ENCODE data around the gene CASP6.
"Not testable (repeated sequence)": the region's sequence is repeated elsewhere in the genome, so short reads cannot be mapped to it uniquely, and the experiment has no call there.

The CASP6 gene

DNA sequence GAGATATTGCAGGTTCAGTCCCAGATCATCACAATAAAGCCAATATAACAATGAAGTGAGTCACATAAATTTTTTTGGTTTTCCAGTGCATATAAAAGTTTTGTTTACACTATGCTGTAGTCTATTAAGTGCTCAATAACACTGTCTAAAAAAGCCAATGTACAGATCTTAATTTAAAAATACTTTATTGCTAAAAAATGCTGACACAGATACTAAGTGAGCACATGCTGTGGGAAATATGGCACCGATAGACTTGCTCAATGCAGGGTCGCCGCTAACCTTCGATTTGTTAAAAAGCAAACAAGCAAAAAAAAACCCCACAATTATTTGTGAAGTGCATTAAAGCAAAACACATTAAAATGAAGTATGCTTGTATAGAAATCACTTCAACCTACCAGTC is 16.4 kb upstream of the CASP6 start:
- DNase-seq (ENCODE audit: low spot score): no peak

DNA sequence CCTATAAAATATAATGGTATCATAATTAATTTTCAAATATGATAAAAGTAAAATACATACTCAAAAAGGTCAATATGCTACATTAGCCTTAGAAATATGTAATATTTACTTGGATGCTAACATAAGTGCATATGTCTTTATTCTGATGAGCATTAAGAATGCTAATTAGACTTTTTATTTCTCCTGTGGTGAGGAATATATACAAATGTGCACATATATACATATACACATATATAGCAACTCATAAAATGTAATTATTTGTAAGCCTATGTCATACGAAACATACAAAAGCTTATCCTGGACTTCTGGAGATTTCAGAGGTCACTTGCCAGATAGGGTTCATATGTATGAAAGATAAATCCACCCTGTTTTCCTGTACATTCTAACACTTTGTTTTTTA is 15.5 kb upstream of the CASP6 start:
- DNase-seq (ENCODE audit: low spot score): no peak

DNA sequence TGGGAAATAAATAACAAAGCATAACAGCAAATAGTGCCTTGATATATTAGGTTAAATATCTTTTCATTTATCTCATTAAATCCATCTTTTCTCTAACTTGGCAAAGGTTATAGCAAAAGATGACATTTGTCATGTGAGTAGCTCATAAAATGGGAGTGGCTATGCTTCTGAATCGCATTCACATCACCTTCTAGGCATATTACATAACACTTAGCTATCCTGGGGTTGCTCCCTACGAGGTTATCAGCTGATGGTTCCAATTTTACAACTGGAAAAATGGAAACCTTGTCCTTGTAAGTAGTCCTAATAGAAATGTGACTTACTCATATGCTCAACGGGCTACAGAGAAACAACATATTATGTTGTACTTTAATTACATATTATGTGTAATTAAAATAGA is 10.3 kb upstream of the CASP6 start:
- DNase-seq (ENCODE audit: low spot score): no peak

DNA sequence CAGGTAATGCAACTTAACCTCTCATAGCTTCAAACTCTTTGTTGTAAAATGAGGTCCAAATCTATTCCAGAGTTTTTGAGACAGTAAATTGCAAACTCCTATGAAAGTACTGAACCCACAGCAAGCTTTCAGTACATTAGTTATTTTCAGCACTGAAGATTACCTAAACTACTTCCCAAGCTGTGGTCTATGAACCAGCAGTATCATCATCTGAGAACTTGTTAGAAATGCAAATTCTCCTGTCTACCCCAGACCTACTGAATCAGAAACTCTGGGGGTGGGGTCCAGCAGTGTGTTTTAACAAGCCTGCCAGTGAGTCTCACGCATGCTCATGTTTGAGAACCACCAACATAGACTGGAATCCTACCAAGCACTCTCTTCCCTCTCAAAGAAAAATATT is 5.7 kb upstream of the CASP6 start:
- no peak for DNase-seq (ENCODE audit: low spot score)

DNA sequence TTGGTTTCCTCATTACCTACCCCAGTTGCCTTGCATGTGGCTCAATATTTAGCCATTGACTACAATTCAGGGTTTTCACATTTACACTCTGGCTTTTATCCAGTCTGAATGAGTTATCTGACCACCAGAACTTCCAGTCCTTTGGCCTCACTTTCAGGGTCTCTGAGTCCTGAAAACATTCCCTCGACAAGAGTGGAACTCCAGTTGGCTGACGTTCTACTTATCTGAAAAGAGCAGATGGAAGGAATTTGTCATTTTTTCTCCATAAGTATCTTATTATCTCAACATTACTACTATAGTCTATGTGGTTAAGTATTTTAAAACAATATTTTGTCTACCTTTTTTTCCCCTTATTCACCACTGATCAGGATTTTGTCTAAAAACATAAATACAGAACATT is 5.2 kb upstream of the CASP6 start:
- DNase-seq (ENCODE audit: low spot score): no peak

DNA sequence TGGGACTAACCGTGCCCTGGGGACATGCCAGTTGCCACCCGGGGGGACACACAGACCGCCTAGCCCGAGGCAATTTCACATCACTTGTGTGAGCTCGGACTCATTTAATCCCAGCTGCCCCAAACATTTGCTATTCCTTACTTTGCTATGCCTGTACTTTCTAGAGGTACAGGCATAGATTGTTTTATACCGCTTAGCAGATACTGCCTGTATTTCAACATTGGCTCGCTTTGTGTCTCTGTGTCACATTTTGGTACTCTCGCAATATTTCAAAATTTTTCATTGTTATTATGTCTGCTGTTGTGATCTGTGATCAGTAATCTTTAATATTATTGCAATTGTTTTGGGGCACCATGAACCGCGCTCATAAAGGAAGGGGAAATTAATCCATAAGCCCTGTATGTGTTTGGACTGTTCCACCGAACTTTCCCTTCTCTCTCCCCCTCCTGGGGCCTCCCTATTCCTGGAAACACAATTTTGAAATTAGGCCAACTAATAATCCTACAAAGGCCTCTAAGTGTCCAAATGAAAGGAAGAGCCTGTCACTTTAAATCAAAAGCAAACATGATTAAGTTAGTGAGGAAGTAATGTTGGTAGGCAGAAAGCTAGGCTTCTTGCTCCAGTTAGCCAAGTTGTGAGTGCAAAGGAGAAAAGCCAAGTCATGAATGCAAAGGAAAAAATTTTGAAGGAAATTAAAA is 568 bp upstream of the CASP6 start:
- peak; percentile 24 for DNase-seq (ENCODE audit: low spot score)

DNA sequence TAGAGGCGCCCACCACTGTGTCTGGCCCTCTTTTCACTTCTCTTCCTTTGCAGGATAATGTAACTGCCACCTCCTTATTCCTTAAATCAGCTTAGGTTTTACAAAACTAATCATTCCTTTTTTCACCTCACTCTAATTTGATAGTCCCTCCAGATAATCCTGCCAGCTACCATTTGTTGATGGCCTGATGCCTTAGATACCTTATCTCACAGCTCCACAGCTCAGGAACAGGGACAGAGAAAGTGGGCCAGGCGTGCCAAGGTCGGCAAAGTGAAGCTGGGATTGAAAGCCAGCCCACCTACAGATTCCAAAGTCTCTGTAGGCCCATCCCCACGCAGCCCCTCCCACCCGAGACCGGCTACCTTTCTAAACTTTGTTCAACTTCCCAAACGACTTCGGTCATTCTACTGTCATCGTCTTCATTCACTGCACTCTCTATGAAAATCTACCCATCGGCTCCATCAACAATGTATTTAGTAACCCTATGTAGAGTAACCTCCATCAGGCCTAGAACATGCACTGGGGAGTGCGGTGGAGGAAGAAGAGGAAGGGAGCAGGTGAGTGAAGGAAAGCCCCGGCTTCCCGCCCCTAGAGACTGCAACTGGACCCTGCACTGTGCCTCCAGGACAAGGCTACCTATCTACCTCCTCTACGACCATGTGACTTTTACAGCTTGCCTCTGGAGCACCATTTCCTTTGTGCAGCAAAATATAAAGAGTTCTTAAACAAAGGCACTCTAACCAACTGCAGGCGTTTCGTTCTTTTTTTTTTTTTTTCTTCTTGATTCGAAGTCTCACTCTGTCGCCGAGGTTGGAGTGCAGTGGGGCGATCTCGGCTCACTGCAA is 1.5 kb downstream of the CASP6 start:
- DNase-seq (ENCODE audit: low spot score): no peak

DNA sequence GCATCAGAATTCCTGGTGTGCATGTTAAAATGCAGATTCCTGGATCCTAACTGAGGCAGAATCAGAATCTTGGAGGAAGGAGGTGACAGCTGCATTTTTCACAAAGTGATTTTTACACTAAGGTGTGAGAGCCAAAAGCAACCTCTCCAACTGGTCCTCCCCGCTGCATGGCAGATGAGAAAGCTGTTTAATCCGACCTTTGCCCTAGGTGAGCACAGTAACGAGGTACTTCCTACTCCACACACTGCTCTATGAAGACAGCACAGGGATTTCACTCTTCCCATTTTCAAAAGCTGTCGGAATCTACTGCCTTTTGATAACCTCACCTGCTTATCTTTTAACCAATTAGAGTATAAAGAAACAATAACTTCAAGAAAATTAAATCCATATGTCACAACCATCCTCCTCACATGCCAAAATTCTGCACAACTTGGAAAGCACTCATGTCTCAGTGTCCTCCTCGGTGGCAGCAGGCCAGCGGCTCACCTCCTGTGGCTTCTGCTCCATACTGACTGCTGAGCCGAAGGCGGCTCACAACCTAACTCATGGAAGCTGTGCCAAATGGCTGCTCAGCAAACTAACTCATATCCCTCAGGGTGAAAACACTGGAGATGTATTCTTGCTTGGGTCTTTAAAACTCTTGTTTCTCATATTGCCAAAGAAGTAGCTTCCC is 3.6 kb downstream of the CASP6 start:
- no peak for DNase-seq (ENCODE audit: low spot score)

DNA sequence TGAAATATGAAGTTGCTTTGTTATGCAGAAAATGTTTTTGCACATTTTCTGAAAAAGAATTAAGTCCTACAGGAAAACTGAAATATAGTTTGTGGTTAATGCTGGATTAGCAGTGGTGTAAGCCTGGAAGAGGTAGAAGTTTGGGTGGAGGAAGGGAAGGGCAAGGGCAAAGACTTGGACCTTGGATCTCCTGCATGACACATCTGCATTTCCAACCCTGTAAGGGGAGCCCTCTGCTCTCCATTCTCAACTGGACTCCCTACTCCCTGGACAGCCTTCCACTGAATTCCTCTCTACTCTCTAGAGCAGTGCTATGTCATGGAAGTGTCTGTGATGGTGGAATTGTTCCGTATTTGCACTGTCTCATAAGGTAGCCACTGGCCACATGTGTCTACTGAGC is 4.6 kb downstream of the CASP6 start:
- no peak for DNase-seq (ENCODE audit: low spot score)

DNA sequence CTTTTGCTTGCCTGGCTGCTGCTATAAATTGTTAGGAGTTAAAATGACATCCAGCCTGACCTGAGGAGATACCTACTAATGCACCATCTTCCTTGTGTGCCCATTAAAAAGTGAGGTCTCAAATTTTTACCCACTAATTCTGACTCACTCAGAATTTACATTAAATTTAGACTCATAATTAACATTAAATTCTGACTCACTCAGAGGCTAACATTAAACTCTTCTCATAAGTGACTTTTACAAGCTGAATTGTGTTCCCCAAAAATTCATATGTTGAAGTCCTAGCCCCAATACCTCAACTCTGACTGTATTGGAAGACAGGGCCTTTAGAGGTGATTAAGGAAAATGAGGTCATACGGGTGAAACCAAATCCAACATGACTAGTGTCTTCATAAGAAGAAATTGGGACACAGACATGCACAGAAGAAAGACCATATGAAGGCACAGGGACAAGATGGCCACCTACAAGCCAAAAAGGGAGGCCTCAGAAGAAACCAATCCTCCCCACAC is 11.8 kb downstream of the CASP6 start:
- no peak for DNase-seq (ENCODE audit: low spot score)

DNA sequence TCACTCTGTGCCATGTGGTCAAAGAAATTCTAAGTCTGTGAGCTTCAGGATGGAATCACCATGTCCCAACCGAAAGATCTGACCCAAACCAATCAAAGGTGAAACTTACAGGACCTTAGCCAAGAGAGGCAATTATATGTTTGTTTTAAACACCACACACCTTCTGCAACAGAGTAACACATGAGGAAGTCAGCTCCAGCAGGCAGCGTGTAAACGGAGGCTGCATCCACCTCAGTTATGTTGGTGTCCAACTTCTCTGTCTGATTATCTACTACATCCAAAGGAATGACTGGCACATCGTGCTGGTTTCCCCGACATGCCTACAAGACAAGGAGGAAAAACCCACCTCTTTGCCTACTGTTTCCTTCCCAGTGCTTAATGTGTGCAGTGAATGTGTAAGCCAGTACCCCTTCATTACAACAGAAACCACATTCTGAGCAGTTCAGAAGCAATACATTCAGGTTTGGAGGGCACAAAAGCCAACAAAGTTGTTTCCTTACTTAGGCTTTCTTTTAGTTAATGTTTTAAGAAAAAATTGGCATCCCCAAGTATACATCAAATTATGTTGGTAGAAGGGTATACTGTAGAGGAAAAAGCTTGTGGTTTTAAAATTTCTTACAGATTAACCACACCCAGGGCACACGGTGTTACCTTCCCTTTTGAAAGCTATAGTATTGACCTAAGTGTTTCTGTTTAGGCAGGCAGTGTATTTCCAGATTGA is 12.4 kb downstream of the CASP6 start:
- no peak for DNase-seq (ENCODE audit: low spot score)

DNA sequence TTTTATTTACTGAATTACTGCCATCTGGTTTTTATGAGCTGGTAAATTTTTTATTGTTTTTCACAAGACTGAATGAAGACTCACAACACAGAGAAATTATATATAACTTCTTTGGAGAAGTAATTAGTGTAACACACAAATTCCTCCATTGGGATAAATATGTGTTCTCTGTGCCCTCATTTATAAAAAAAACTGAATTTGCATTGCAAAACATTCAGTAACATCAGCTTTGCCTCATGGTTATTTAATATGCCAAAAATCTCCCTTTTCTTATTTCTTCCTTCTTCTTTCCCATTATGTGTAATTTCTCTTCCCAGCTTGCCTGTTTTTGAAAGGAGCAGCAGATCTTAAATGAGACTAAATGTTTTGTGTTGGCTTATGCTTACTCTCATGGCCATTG is 18.5 kb downstream of the CASP6 start:
- DNase-seq (ENCODE audit: low spot score): no peak

DNA sequence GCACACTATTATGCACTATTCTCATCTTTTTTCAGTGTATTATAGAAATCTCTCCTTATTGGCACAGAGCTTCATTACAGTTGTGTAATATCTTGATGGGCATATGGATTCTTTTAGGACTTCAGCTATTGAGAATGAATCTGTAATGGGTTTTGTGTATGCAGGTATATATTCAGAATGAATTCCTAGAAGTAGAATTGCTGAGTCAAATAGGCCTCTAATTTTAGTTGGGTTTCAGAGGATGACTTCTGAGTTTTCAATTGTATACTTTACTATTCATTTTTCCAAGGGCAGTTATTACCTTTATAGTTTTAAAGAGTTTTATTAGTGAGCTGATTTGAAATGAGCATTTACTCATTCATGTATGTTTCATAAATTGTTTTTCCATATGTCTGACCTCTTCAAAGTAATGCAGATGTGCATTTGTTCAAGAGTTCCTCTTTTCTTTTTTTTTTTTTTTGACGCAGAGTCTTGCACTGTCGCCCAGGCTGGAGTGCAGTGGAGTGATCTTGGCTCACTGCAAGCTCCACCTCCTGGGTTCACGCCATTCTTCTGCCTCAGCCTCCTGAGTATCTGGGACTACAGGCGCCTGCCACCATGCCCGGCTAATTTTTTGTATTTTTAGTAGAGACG is 19.5 kb downstream of the CASP6 start:
- no peak for DNase-seq (ENCODE audit: low spot score)

DNA sequence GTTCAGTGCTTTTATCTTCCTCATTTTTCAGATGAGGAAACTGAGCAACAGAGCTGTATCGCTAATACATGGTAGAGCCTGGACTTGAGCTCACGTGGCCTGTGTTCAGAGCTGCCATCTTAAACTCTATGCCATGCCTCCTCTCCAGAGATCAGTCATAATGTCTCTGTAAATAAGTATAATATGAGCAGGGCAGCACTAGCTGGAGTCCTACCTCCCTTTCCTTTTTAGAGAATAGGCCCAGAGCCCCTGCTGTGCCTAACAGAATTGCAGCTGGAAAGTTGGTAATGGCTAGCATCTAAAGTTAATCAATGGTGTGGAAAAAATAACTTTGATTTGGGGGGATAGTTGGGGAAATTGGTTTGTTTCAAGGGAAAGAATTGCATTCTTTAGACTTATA is 20.4 kb downstream of the CASP6 start:
- no peak for DNase-seq (ENCODE audit: low spot score)

DNA sequence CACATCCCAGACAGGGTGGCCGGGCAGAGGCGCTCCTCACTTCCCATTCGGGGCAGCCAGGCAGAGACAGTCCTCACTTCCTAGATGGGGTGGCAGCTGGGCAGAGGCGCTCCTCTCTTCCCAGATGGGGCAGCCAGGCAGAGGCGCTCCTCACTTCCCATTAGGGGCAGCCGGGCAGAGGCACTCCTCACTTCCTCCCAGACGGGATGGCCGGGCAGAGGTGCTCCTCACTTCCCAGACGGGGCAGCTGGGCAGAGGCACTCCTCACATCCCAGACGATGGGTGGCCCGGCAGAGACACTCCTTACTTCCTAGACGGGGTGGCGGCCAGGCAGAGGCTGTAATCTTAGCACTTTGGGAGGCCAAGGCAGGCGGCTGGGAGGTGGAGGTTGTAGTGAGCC is 24.3 kb downstream of the CASP6 start:
- DNase-seq (ENCODE audit: low spot score): not testable (repeated sequence)

DNA sequence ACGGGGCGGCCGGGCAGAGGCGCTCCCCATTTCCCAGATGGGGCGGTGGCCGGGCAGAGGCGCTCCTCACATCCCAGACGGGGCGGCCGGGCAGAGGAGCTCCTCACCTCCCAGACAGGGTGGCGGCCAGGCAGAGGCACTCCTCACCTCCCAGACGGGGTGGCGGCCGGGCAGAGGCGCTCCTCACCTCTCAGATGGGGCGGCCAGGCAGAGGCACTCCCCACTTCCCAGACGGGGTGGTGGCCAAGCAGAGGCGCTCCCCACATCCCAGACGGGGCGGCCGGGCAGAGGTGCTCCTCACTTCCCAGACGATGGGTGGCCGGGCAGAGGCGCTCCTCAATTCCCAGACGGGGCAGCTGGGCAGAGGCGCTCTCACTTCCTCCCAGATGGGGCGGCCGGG is 24.8 kb downstream of the CASP6 start:
- not testable (repeated sequence) for DNase-seq (ENCODE audit: low spot score)

DNA sequence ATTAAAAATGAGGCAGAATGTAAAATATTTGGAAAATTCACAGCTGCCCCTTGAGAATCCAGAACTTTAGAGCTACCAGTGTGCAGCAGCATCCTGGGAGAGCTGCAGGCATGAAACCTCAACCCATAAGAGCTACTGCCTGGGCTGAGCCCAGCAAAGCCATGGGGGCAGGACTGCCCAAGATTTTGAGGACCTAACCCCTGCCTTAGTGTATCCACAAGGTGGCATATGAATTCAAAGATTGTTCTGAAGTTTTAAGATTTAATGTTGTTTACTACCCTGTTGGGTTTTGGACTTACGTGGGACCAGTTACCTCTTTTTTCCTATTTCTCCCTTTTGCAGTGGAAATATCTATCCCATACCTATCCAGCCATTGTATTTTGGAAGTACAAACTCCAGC is 26.4 kb downstream of the CASP6 start:
- DNase-seq (ENCODE audit: low spot score): no peak

DNA sequence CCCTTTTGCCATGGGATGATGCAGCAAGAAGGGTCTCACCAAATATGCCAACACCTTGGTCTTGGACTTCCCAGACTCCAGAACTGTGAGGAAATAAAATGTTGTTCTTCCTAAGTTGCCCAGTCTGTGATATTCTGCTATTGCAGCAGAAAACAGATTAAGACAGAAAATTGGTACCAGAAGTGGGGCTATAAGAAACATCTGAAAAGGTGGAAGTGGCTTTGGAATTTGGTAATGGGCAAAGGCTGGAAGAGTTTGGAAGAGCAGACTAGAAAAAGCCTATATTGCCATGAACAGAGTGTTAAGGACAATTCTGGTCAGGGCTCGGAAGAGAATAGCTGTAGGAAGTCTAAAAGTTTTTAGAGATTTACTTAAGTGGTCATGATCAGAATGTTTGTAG is 27.4 kb downstream of the CASP6 start:
- no peak for DNase-seq (ENCODE audit: low spot score)

DNA sequence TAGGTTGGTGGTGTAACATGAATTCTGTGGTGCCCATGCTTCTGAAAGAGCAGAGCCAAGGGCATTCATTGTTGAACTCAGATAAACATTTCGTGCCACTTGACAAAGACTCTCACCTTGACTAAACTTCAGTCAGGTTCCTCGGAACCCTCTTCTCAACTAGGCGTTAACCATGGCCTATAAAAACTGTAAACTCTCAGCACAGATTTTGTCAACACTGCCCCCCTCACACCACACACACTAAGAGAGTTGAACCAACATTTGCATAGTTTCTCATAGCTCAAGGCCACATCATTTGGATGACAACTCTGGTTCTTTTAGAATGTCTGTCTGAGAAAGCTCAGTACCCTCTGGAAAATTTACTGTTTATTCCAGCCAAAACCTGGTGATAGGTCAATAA is 28.1 kb downstream of the CASP6 start:
- no peak for DNase-seq (ENCODE audit: low spot score)

DNA sequence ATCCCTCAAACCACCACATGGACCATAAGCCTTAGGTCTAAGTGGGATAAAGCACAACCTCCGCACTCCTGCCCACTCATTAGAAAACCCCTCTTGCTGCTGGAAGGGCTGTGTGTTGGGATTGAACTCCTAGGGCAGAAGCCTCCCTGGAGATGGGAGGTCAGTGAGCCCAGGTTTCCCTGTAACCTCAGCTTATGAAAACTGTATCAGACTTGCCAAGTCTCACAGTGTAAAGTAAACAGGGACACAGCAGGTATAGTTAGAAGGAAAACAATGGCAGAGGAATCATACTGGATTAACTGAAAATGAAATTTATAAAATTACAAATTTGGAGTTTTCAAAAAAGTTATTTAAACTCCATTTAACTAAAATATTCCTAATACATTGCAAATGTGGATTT is 29.9 kb downstream of the CASP6 start:
- no peak for DNase-seq (ENCODE audit: low spot score)

DNA sequence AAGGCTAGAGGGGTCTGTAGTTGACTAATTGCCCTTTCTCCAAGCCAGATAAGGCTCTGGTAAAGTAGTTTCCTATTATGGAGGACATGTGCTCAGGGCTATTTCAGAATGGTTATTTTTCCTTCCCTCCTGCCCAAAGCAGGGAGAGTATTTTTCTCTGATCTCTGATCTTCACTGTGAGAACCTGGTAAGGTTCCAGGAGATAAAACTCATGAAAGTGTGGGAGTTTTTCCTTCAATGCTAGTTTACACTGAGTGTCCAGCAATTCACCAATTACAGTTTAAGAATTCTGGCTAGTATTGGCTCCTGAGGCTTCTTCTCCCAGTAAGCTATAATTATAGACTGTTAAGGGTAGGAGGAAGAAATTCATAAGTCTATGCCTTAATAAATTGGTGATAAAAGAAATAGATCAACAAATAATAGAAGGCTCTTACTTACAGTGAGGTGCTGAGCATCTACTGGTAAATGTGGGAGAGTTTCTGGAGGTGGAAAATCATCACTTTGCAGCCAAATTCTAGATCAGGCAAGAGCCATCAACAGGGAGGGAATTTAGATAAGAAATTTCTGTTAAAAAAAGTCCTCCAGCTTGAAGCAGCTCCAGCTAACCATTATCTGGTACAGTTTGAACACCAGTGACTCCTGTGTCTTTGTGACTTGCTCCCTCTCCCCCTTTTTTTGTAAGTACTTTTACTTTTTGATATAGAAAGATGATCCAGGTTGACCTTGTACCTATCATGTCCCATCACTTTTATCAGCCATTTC is 30.9 kb downstream of the CASP6 start:
- no peak for DNase-seq (ENCODE audit: low spot score)

Data from pons (tissue), 1 donor.